Stimulated activated CD4-positive, alpha-beta T cell treated with anti-CD3 and anti-CD28 coated beads, TNF-alpha, amount 100 ng/mL, for 48 hours (primary cell): ENCODE results near the gene ECHS1.
"Not testable (repeated sequence)": the region's sequence is repeated elsewhere in the genome, so short reads cannot be mapped to it uniquely, and the experiment has no call there.

Source experiments
- DNase-seq, 3 donors: peaks; one replicate each; pipeline ENCODE4 v3.0.0-alpha.2; 2020; ENCODE audit warnings: low read depth in 3 of 3

The ECHS1 gene

DNA sequence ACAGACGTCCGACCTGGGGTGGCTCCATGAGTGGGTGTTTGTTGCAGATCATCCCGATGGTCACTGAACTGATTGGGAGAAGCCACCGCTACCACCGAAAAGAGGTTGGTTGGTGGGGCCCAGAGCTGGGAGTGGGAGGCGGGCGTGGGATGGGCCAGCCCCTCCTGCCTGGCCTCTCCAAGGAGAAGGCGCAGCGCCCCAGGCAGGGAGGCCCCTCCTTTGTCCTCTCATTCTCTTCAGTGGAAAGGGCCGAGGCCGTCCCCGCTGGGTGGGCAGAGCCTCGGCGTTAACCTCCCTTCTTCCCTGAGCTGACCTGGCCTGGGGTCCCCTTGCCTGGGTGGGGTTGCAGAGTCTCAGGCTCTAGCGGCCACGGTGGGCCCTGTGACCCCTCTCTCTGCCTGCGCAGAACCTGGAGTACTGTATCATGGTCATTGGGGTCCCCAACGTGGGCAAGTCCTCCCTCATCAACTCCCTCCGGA, 26.0 kb upstream of the ECHS1 start:
- DNase-seq = no peak

DNA sequence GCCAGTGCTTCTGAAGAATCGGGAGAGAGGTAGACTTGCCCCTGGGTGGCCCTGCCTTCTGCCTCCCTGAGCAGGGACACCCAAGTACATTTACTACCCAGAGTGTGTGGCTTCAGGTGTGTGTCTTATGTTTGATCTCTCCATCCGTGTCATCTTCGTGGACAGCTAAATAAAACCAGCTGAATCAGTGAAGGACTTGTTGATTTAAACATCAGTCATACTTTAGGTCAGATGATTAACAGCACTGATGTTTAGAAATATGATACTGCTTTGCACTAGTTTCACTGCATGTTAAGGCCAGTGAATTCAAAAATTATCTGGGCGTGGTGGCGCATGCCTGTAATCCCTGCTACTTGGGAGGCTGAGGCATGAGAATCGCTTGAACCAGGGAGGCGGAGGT, 24.8 kb upstream of the ECHS1 start:
- no peak for DNase-seq

DNA sequence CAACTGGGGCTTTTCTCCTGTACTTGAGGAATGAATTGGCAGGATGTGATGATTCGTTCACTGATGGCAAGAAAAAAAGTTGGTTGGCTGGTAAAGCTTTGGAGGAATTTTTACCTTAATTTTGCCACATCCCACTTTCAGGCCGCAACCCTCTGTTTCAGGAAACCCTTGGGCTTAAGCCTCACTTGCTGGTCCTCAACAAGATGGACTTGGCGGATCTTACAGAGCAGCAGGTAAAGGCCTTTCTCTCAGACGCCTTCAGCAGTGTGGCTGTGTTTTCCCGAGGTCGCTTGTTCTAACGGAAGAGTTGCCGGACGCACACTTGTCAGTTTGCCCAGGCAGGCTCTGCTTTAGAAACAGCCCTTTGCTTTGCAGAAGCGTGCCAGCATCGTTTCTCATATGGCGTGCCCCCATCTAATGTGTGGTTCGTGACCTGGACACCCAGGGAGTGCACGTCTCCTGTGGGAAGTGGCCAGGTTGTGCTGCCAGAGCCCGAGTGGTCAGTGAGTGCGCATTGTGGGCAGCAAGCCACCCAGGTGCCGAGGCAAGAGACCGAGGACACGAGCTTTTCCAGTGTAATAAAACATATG, 23.0 kb upstream of the ECHS1 start:
- DNase-seq = no peak

DNA sequence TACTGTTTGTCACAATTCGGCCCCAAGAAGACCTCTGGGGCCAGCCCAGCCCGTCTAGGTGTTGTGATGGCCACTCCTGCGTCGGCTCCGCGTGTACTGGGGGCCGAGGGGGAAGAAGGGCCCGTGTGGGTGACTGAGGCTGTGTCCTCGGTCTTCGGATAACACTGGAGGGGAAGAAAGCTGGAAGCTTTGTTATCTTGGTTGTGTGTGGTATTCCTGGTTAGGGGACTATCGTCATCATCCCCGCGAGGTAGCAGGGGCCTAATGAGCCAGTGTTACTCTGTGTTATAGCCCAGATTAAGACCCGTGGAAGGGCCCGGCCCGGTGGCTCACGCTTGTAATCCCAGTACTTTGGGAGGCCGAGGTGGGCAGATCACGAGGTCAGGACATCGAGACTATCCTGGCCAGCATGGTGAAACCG, 21.7 kb upstream of the ECHS1 start:
- no peak for DNase-seq

DNA sequence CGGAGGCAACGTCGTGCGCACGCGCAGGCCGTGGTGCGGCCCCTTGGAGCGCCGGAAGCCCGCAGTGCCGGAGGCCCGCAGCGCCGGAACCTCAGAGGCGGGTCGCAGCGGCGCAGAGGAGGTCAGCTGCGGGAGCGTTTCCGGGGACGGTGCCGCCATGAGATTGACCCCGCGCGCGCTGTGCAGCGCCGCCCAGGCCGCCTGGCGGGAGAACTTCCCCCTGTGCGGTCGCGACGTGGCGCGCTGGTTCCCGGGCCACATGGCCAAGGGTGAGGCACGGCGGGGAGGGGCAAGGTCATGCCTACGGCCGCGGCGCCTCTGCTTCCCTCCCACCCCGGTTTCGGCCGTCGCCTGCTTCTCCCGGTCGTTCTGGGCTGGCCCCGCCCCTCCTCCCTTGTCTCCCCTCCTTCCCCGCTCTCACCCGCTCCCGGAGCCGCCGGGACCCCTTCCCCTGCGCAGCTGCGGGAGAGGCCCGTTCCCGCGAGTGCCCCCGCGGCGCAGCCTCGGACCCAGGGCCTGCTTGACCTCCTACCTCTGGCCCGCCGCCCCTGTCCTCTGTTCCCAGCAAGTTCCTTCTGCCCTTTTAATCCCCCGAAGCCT, 21.0 kb upstream of the ECHS1 start, which contains the start of gene MTG1:
Gene MTG1, plus strand, starts transcription at position 94 of the 600 bp plus-strand sequence. Its CDS starts 64 bp downstream, at position 158.
- peak; percentile 89 to 96 (median 91) for DNase-seq

DNA sequence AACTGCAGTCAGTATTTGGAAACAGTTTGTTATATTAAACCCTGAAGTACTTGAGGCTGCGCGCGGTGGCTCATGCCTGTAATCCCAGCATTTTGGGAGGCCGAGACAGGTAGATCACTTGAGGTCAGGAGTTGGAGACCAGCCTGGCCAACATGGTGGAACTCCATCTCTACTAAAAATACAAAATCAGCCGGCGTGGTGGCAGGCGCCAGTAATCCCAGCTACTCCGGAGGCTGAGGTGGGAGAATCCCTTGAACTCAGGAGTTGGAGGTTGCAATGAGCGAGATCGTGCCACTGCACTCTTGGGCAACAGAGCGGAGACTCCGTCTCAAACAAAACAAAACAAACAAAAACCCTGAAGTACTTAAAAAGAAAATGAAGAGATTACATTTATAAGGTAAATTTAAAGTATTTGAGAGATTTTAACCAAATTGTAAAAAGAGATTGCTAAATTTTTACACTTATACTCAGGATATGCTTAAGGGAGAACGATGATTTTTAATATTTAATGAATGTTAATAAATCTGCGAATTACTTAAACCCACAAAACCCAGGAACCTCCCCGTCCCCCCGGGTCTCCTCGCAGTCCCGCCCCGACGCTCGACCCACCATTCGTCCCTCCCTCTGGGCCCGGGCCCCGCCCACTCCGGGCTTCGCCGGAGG, 20.4 kb upstream of the ECHS1 start:
- DNase-seq = no peak

DNA sequence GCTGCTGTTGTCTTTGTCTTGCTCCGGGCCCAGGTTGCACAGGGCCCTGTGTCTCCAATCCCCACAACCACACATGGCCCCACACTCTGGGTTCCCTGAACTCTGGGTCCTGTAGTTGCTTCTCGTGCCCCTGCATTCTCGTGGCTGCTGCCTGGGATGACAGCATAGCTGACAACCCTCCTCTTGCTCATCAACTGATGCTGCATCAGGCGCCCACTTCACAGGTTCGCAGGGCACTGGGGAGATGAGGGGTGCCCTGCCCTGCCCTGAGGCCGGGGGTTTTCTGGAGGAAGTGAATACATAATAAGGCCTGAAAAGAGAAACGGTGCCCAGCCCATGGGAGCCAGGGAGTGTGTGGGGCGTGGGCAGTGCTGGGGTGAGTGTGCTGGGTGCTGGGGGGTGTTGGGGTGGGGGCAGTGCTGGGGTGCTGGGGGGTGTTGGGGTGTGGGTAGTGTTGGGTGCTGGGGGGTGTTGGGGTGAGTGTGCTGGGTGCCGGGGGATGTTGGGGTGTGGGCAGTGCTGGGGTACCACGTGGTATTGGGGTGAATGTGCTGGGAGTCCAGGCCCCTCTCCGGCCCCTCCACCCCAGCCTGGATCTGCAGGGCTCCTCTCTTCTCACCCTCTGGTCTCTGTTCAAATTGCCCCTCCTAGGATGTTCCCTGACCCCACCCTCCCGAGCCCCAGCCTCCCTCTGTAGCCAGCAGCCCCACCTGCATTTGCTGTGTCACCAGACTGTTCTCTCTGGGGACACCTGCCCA, 18.8 kb upstream of the ECHS1 start:
- no peak for DNase-seq

DNA sequence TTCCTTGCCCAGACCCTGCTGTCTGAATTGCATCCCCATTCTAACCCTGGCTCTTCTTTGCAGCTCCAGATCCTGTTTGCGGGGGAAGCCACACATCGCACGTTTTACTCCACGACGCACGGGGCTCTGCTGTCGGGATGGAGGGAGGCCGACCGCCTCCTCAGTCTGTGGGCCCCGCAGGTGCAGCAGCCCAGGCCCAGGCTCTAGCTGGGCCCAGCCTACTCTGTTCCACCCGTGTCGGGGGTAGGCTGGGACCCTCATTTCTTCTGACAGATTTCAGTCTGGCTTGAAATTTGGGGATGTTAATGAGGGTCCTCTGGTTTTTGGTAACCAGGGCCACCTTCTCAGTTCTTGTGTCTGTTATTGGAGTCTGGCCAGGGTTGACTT, 18.1 kb upstream of the ECHS1 start:
- DNase-seq = no peak

DNA sequence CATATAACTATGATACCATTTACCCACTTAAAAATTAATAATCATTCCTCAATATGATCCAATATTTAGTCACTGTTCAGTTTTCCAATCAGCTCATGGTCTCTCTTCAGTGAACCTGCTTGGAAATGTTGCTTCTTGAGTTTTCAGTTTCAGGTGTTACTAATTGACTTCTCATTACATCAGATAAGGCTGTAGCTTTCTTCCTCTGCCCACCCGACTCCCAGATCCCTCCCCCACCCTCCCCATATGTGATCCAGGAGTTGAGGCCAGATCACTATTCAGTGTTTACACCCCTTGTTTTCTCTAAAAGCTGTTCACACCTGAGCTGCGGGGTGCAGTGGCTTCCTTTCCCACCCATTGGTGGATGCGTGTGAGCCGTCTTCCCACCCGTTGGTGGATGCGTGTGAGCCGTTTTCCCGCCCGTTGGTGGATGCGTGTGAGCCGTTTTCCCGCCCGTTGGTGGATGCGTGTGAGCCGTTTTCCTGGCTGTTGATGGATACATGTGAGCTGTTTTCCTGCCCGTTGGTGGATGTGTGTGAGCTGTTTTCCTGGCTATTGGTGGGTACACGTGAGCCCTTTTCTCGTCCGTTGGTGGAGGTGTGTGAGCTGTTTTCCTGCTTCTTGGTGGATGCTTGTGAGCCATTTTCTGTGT, 17.6 kb upstream of the ECHS1 start:
- DNase-seq = no peak

DNA sequence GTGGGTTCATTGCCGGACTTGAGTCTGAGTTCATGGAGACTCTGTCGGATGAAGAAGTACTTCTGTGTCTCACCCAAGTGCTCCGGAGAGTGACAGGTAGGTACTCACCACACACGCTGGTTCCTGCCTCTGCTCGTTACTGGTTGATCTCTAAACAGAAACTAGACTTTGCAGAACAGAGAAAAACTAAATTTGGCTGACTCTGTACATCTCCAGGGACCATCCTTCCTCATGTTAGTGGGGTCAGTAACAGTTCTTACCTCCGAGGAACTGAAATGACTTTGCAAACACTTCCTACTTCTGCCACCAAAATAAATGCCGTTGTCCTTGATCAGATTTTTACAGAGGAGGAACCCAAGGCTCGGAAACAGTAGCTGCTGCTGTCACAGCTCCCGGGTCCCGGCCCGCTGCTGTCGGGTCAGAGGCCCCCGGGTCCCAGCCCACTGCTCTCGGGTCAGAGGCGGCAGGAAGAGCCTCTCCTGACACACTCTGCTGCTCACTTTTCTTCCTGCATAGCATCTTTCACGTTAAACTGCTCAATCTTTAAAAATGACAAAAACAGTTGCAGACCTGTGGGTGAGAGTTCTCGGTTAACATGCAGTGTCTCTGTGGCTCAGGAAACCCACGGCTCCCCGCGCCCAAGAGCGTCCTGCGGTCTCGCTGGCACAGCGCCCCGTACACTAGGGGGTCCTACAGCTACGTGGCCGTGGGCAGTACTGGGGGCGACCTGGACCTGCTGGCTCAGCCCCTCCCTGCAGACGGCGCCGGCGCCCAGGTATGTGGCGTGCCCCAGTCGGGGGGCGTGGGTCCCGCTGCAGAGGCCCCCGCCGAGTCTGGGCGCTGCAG, 16.0 kb upstream of the ECHS1 start:
- no peak for DNase-seq

DNA sequence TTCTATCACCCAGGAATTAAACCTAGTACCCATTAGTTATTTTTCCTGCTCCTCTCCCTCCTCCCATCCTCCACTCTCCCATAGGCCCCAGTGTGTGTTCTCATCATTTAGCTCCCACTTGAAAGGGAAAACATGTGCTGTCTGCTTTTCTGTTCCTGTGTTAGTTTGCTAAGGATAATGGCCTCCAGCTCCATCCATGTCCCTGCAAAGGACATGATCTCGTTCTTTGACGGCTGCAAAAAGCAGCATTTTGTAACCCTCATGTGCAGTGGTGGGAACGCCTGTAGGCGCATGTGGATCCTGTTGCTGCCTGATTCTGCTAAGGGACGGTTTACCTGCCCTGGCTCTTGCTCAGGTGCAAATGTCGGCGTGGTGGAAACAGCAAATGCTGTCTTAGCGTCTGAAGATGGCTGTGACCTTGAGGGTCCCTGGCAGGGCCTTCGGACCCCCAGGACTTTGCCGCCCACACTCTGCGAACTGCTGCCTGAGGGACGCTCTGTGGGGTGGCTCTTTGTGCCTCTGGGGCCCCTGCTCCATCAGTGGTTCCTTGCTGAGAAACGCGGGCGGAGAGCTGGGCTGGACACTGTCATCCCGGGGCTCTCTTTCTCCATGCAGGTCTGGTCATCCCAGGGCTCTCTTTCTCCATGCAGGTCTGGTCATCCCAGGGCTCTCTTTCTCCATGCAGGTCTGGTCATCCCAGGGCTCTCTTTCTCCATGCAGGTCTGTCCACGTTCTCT, 15.2 kb upstream of the ECHS1 start:
- DNase-seq = no peak

DNA sequence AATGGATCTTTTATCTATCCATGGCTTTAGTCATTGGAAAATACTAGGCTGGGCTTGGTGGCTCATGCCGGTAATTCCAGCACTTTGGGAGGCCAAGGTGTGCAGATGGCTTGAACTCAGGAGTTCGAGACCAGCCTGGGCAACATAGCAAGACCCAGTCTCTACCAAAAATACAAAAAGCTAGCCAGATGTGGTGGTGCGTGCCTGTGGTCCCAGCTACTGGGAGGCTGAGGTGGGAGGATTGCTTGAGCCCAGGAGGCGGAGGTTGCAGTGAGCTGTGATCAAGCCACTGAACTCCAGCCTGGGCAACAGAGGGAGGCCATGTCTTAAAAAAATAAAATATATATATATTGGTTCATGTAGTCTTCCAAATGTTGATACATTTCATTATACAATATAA, 13.8 kb upstream of the ECHS1 start:
- not testable (repeated sequence) for DNase-seq

DNA sequence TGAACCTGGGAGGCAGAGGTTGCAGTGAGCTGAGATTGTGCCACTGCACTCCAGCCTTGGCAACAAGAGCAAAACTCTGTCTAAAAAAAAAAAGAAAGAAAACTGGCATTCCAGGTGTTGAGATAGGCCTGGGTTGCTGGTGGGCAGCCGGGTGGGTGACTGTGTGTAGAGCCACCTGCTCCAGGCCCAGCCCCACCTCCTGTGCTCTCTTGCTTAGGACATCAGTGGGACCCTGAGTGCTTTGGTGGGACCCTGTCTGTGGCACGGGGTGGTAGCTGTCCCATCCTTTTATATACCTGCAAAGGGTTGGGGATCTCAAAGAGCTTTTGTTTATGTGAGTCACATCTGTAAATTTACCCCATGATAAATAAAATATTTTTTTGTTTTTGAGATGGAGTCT, 12.1 kb upstream of the ECHS1 start:
- DNase-seq = no peak

DNA sequence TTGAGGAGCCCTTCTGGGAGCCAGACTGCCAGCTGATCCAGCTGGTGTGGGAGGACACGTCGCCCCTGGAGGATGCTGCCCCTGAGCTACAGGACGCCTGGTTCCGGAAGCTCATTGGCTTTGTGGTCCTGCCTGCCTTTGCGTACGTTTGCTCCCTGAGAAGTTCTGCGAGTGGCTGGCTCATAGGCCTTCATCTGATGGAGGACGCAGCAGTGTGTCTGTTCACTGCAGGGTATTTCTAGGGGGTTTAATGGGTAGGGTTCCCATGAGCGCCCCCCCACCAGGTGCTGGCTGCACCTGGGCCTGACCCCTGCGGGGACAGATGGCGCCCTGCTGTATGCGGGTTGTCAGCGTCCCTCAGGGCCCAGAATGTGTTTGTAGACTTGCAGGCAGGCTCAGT, 10.9 kb upstream of the ECHS1 start:
- DNase-seq = no peak

DNA sequence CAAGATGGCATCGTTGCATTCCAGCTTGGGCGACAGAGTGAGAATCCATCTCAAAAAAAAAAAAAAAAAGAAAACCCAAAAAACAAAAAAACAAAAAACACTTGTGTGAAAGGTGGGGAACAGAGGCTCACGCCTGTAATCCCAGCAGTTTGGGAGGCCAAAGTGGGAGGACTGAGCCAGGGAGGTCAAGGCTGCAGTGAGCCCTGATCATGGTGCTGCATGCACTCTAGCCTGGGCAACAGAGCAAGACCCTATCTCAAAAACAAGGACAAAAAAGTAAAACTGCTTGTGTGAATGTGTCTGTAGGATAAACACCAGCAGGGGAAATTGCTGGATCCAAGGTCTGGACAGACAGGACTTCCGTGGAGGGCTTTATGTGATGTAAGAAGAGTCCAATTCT, 10.4 kb upstream of the ECHS1 start:
- DNase-seq = no peak

DNA sequence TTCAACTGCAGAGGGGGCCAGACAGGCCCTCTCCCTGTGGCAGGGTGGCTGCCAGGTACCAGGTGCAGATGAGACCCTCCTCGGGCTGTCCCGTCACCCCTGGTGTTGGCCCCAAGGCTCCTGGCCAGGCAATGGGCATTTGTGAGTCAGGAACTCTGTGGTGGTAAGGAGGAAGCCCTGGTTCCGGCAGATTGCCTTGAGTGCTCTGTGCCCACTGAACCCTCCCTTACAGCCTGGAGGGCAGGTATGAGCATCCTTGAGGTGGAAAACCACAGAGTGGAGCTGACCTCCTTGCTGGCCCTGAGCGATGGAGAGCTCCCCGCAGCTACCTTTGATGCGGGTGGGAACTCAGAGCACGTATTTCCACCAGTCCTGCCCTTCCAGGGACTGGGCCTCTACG, 7.9 kb upstream of the ECHS1 start:
- no peak for DNase-seq

DNA sequence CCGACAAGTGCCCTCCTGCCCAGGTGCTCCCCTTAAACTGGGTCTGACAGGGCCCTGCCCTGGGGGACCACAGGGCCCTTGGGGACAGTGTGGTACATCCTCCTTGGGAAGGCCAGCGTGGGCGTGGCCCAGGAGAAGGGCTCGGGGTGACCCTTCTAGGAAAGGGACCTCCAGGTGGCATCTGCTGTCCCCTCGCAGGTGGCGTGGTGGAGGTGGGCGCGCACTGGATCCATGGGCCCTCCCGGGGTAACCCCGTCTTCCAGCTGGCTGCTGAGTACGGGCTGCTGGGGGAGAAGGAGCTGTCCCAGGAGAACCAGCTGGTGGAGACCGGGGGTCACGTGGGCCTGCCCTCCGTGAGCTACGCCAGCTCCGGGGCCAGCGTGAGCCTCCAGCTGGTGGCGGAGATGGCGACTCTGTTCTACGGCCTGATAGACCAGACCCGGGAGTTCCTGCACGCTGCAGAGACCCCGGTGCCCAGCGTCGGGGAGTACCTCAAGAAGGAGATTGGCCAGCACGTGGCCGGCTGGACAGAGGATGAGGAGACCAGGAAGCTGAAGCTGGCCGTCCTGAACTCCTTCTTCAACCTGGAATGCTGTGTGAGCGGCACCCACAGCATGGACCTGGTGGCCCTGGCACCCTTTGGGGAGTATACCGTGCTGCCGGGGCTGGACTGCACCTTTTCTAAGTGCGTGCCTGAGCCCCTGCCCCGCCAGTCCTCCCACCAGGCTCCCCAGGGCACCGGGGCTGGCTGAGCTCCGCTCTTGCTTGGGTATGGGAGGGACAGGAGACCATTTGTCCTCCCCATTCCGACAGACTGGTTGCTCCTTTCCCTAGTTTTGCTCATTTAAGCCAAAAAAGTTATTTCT, 6.9 kb upstream of the ECHS1 start:
- DNase-seq = no peak

DNA sequence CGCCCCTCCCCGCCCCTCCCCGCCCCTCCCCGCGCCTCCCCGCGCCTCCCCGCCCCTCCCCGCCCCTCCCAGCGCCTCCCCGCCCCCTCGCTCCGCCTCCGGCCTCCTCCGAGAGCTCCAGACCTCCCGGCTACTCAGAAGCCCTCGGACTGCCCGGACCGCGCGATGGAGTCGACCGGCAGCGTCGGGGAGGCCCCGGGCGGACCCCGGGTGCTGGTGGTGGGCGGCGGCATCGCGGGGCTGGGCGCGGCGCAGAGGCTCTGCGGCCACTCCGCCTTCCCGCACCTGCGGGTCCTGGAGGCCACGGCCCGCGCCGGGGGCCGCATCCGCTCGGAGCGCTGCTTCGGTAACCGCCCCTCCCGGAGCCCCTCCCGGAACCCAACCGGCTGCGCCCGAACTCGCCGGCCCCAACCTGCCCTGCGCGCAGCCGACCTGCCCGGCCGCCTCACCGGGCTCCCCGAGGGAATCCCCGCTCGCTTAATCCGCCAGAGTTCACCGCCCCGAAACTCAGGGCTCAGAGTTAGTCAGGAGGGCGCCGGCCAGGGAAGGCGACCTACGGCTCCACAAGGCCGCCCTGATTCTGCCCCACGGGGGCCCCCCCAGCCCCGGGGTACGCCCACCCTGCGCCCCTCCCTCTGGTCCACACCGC, 6.1 kb upstream of the ECHS1 start, which contains the start of gene PAOX:
Gene PAOX, plus strand, starts transcription at position 111 of the 649 bp plus-strand sequence. Its CDS starts 55 bp downstream, at position 166.
- DNase-seq = peak in 1 of 3 donors; percentile 53
